GDM1 (cell line): ENCODE results near the gene SECTM1.
A peak's percentile ranks its signal among the peaks of the same experiment; 100 is the strongest.

Experiments used
- DNase-seq: peaks from one replicate; lab custom pipeline; 2025; lab: John Stamatoyannopoulos, UW

The SECTM1 gene

GRCh38 chr17:82328141-82328993, 5.2 kb downstream of the SECTM1 start:
- DNase-seq: no peak

GRCh38 chr17:82327757-82328140, 5.8 kb downstream of the SECTM1 start:
- DNase-seq: no peak

- DNase-seq: no peak
Measured at GRCh38 chr17:82327289-82327688, 6.3 kb downstream of the SECTM1 start.

GRCh38 chr17:82325286-82326180, 8.0 kb downstream of the SECTM1 start:
- DNase-seq: no peak

GRCh38 chr17:82324566-82325285, 8.8 kb downstream of the SECTM1 start:
- DNase-seq: no peak

GRCh38 chr17:82323514-82324234, 9.9 kb downstream of the SECTM1 start:
- no peak for DNase-seq

GRCh38 chr17:82322526-82323453, 10.8 kb downstream of the SECTM1 start:
- no peak for DNase-seq

- DNase-seq: no peak
Measured at GRCh38 chr17:82321947-82322466, 11.6 kb downstream of the SECTM1 start.

GRCh38 chr17:82320956-82321927, 12.3 kb downstream of the SECTM1 start:
- no peak for DNase-seq

- no peak for DNase-seq
Measured at GRCh38 chr17:82320140-82320840, 13.3 kb downstream of the SECTM1 start.

GRCh38 chr17:82319619-82320062, 13.9 kb downstream of the SECTM1 start:
- no peak for DNase-seq

GRCh38 chr17:82318772-82319606, 14.6 kb downstream of the SECTM1 start:
- no peak for DNase-seq

- no peak for DNase-seq
Measured at GRCh38 chr17:82318169-82318498, 15.4 kb downstream of the SECTM1 start.

GRCh38 chr17:82317394-82318168, 16.0 kb downstream of the SECTM1 start, which contains the start of gene CD7:
Gene CD7 (minus strand): TSS chr17:82317608. CDS start chr17:82317495, 113 bp downstream.
- peak; percentile 16 for DNase-seq

- DNase-seq: no peak
Measured at GRCh38 chr17:82316651-82317393, 16.7 kb downstream of the SECTM1 start.
